ENCODE results near the gene RGS16.
"Not testable (repeated sequence)": the region's sequence is repeated elsewhere in the genome, so short reads cannot be mapped to it uniquely, and the experiment has no call there.

RGS16 gene

GRCh38 chr1:182604175-182605164 is at the start of gene RGS16:
Gene RGS16, minus strand, starts transcription at chr1:182604389. Its CDS starts 130 bp downstream, at chr1:182604259.
- DNase-seq (ENCODE audit: low read depth): peak; percentile 82

GRCh38 chr1:182653986-182654385 is 49.8 kb upstream of the RGS16 start:
- DNase-seq (ENCODE audit: low read depth): no peak

- DNase-seq (ENCODE audit: low read depth): no peak
Observed at GRCh38 chr1:182652933-182653332, 48.7 kb upstream of the RGS16 start.

- DNase-seq (ENCODE audit: low read depth): no peak
Observed at GRCh38 chr1:182651339-182651724, 47.1 kb upstream of the RGS16 start.

GRCh38 chr1:182650678-182651338 is 46.6 kb upstream of the RGS16 start:
- DNase-seq (ENCODE audit: low read depth): no peak

- no peak for DNase-seq (ENCODE audit: low read depth)
Observed at GRCh38 chr1:182649041-182649440, 44.9 kb upstream of the RGS16 start.

GRCh38 chr1:182646739-182647138 is 42.5 kb upstream of the RGS16 start:
- DNase-seq (ENCODE audit: low read depth): no peak

GRCh38 chr1:182644886-182645285 is 40.7 kb upstream of the RGS16 start:
- no peak for DNase-seq (ENCODE audit: low read depth)

GRCh38 chr1:182643699-182644098 is 39.5 kb upstream of the RGS16 start:
- no peak for DNase-seq (ENCODE audit: low read depth)

- DNase-seq (ENCODE audit: low read depth): no peak
Observed at GRCh38 chr1:182642461-182642860, 38.3 kb upstream of the RGS16 start.

- DNase-seq (ENCODE audit: low read depth): no peak
Observed at GRCh38 chr1:182641561-182641960, 37.4 kb upstream of the RGS16 start.

- no peak for DNase-seq (ENCODE audit: low read depth)
Observed at GRCh38 chr1:182639330-182639729, 35.1 kb upstream of the RGS16 start.

- no peak for DNase-seq (ENCODE audit: low read depth)
Observed at GRCh38 chr1:182637769-182638168, 33.6 kb upstream of the RGS16 start.

- no peak for DNase-seq (ENCODE audit: low read depth)
Observed at GRCh38 chr1:182635871-182636270, 31.7 kb upstream of the RGS16 start.

GRCh38 chr1:182634306-182635072 is 30.3 kb upstream of the RGS16 start:
- DNase-seq (ENCODE audit: low read depth): no peak

GRCh38 chr1:182633657-182634281 is 29.6 kb upstream of the RGS16 start:
- DNase-seq (ENCODE audit: low read depth): no peak

GRCh38 chr1:182633031-182633430 is 28.8 kb upstream of the RGS16 start:
- DNase-seq (ENCODE audit: low read depth): no peak

GRCh38 chr1:182632441-182632857 is 28.3 kb upstream of the RGS16 start:
- DNase-seq (ENCODE audit: low read depth): not testable (repeated sequence)

- DNase-seq (ENCODE audit: low read depth): no peak
Observed at GRCh38 chr1:182631954-182632353, 27.8 kb upstream of the RGS16 start.

GRCh38 chr1:182631053-182631677 is 27.0 kb upstream of the RGS16 start:
- DNase-seq (ENCODE audit: low read depth): no peak

- DNase-seq (ENCODE audit: low read depth): no peak
Observed at GRCh38 chr1:182630586-182630985, 26.4 kb upstream of the RGS16 start.

Data from T-helper 22 cell (primary cell).